Stomach (tissue), 4 donors: ENCODE results near the gene IQGAP3.

Experiments
- POLR2A ChIP-seq, 4 donors: fragments of 450-650 bp; IDR thresholded peaks; one replicate each; pipeline ENCODE4 v1.6.1; 2016; ENCODE audit warnings: antibody characterized with exemption in 4 of 4, control low read depth in 2 of 4, mild to moderate bottlenecking in 1 of 4, moderate library complexity in 1 of 4
- POLR2AphosphoS5 ChIP-seq, 3 donors: sonication (generic); formaldehyde crosslinking; IDR thresholded peaks; one replicate each; pipeline ENCODE4 v1.6.1; 2016; ENCODE audit warnings: antibody characterized with exemption in 3 of 3
- TF ChIP-seq, protein P1 (sequence below), 7 experiments: fragments of 450-650 bp in 4 of 7; fragments of 200-600 bp in 3 of 7; sonication (generic) in 3 of 7; IDR thresholded peaks; one replicate each; pipeline ENCODE4 v1.5.1; 2016 to 2019; ENCODE audit warnings: antibody characterized with exemption in 7 of 7, control low read depth in 2 of 7, mild to moderate bottlenecking in 1 of 7

DNA sequence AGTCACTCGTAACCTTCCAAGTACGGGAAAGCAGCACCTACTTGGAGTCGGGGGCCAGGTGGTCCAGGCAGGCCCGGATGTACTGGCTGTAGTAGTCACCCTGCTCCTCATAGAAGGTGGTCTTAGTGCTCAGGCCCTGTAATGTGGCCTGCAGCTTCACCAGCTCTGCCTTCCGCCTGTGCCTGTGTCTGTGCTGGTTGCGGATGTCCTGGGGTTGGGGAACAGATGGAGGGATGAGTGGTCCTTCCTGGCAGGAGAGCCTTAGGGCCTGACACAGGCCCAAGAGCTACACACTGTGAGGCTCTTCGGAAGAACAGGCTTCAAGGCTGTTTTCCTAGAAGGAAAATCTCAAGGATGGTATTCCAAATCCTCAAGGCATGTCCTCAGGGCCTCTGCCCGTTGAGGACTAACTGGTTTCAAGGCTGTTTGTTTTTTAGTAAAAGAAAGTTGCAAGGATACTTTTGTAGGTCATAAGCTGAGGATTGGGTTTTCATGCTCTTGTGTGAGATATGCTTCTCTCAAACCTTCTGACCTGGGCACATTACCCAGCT, 43.4 kb downstream of the IQGAP3 start:
- TF ChIP-seq, protein P1, sequence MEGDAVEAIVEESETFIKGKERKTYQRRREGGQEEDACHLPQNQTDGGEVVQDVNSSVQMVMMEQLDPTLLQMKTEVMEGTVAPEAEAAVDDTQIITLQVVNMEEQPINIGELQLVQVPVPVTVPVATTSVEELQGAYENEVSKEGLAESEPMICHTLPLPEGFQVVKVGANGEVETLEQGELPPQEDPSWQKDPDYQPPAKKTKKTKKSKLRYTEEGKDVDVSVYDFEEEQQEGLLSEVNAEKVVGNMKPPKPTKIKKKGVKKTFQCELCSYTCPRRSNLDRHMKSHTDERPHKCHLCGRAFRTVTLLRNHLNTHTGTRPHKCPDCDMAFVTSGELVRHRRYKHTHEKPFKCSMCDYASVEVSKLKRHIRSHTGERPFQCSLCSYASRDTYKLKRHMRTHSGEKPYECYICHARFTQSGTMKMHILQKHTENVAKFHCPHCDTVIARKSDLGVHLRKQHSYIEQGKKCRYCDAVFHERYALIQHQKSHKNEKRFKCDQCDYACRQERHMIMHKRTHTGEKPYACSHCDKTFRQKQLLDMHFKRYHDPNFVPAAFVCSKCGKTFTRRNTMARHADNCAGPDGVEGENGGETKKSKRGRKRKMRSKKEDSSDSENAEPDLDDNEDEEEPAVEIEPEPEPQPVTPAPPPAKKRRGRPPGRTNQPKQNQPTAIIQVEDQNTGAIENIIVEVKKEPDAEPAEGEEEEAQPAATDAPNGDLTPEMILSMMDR (IDR thresholded peaks at IDR 0.05) = no peak
- TF ChIP-seq POLR2A (IDR thresholded peaks at IDR 0.05) = no peak
- TF ChIP-seq POLR2AphosphoS5 (IDR thresholded peaks at IDR 0.05) = no peak
